WERI-Rb-1 (cell line): ENCODE results near the gene IL15RA.

ENCODE experiments used
- DNase-seq: peaks from one replicate; pipeline ENCODE4 v3.0.0-alpha.2; 2020
- H3K27ac ChIP-seq: fragments of 250-450 bp; sonication (Bioruptor Pico); 2 replicates; pipeline ENCODE4 v1.5.1; 2020; ENCODE audit warnings: mild to moderate bottlenecking, moderate library complexity
- H3K27me3 ChIP-seq: fragments of 250-450 bp; sonication (Bioruptor Pico); 2 replicates; pipeline ENCODE4 v1.5.1; 2021; ENCODE audit warnings: mild to moderate bottlenecking, low read depth, moderate library complexity; ENCODE audit not compliant: insufficient read depth, severe bottlenecking
- H3K36me3 ChIP-seq: fragments of 250-450 bp; sonication (Bioruptor Pico); 2 replicates; pipeline ENCODE4 v1.5.1; 2020; ENCODE audit warnings: mild to moderate bottlenecking, moderate library complexity
- H3K4me3 ChIP-seq: 2 replicates; pipeline ENCODE4 v1.5.1; 2011; ENCODE audit warnings: low read depth, mild to moderate bottlenecking, control low read depth, low read length
- H3K9me3 ChIP-seq: fragments of 250-450 bp; sonication (Bioruptor Pico); 2 replicates; pipeline ENCODE4 v1.5.1; 2021; ENCODE audit warnings: mild to moderate bottlenecking, moderate library complexity; ENCODE audit not compliant: severe bottlenecking
- CTCF ChIP-seq: IDR thresholded peaks from 2 replicates; pipeline ENCODE4 v1.5.1; 2011; ENCODE audit warnings: low read depth, mild to moderate bottlenecking, control low read depth, inconsistent platforms, low read length

IL15RA gene

GRCh38 chr10:5918763-5919162 lies 58.6 kb downstream of the IL15RA start:
- no peak for TF ChIP-seq CTCF
- peaks cover 2% of the 10 kb centered on the region; the same call in 1 of the 2 replicates for H3K36me3 ChIP-seq
- H3K27me3 ChIP-seq = no peaks in the 10 kb centered on the region
- H3K4me3 ChIP-seq = no peak overlapping the region
- H3K9me3 ChIP-seq = no peaks in the 10 kb centered on the region
- DNase-seq = no peak
- no peak overlapping the region for H3K27ac ChIP-seq

GRCh38 chr10:5917305-5917704 lies 60.0 kb downstream of the IL15RA start:
- Histone ChIP-seq H3K4me3 (no peak overlapping the region), H3K36me3 (peaks cover 2% of the 10 kb centered on the region; the same call in 1 of the 2 replicates), H3K9me3 (no peaks in the 10 kb centered on the region), H3K27ac (no peak overlapping the region), H3K27me3 (no peaks in the 10 kb centered on the region)
- no peak for DNase-seq
- no peak for TF ChIP-seq CTCF

GRCh38 chr10:5915451-5915850 lies 61.9 kb downstream of the IL15RA start:
- TF ChIP-seq CTCF = no peak
- H3K27ac ChIP-seq = no peak overlapping the region
- no peaks in the 10 kb centered on the region for H3K27me3 ChIP-seq
- no peaks in the 10 kb centered on the region for H3K9me3 ChIP-seq
- H3K36me3 ChIP-seq = peaks cover 2% of the 10 kb centered on the region; the same call in 1 of the 2 replicates
- no peak overlapping the region for H3K4me3 ChIP-seq
- no peak for DNase-seq

- peaks cover 2% of the 10 kb centered on the region; the same call in 1 of the 2 replicates for H3K36me3 ChIP-seq
- DNase-seq = no peak
- TF ChIP-seq CTCF = no peak
Observed at GRCh38 chr10:5913736-5914135, 63.6 kb downstream of the IL15RA start.

GRCh38 chr10:5911670-5912069 lies 65.7 kb downstream of the IL15RA start:
- DNase-seq = no peak
- Histone ChIP-seq H3K4me3 (no peak overlapping the region), H3K27me3 (no peaks in the 10 kb centered on the region), H3K36me3 (peaks cover 2% of the 10 kb centered on the region; the same call in 1 of the 2 replicates), H3K9me3 (no peaks in the 10 kb centered on the region), H3K27ac (no peak overlapping the region)
- no peak for TF ChIP-seq CTCF

More at GRCh38 chr10:5913736-5914135, 63.6 kb downstream of the IL15RA start:
- no peaks in the 10 kb centered on the region for H3K9me3 ChIP-seq
- H3K4me3 ChIP-seq = no peak overlapping the region
- H3K27ac ChIP-seq = no peak overlapping the region
- no peaks in the 10 kb centered on the region for H3K27me3 ChIP-seq
